Dedifferentiated amniotic fluid mesenchymal stem cell (primary cell): ENCODE data around the gene AFF2.

Experiments
- DNase-seq: peaks from one replicate; pipeline ENCODE4 v3.0.0-alpha.2; 2016; ENCODE audit errors: extremely low spot score

Gene AFF2

GRCh38 chrX:148536961-148537360 is 36.5 kb downstream of the AFF2 start:
- no peak for DNase-seq

GRCh38 chrX:148537556-148538182 is 37.3 kb downstream of the AFF2 start:
- DNase-seq, result no peak

DNA sequence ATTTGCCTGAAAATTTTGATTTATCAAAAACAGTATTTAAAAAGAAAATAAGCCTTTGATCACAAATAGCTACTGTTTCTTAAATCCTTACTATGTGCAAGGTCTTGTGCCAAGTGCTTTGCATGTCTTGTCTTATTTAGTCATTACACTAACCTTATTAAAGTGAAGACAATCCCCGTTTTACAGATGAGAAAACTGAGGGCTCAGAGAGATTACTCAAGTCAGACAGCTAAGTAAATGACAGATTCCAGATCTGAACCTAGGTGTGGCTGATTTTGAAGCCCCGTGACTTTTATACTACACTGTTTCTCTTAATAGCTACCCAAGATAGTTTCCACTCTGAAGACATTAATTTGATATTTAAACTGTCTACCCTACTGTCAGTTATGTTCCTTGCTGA is 38.2 kb downstream of the AFF2 start:
- no peak for DNase-seq

DNA sequence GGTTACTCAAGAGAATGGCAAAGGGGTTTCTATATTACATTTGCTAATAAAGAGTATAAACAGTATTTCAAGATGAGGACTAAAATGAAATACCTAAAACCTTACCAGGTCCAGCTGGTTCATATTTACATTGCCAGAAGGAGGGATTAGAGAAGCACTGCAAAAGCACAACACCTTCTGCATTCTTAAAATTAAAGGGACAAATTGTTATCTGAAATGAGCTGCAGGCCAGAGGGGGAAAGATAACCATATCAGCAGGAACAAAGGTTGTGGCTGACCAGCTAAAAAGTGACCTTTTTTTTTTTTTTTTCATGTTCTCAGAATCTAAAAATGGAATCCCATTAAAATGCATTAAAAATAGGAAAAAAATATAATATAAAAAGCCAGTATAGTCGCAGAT is 39.7 kb downstream of the AFF2 start:
- no peak for DNase-seq

GRCh38 chrX:148540671-148541583 is 40.5 kb downstream of the AFF2 start:
- DNase-seq, result no peak

DNA sequence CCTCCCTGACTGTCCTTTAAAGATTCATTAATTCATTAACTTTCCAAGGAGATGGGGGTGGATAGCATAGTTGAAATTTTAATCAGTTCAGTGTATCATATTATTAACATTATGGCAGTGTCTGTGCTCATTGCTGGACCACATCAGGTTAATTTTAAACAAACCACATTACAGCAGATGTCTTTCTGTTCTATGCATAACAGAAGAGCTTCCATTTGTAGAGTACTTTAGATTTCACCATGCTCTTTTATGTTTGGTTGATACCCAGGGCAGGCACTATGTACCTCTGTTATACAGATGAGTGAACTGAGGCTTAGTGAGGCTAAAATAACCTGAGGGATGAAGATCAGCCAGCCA is 41.1 kb downstream of the AFF2 start:
- DNase-seq, result no peak

DNA sequence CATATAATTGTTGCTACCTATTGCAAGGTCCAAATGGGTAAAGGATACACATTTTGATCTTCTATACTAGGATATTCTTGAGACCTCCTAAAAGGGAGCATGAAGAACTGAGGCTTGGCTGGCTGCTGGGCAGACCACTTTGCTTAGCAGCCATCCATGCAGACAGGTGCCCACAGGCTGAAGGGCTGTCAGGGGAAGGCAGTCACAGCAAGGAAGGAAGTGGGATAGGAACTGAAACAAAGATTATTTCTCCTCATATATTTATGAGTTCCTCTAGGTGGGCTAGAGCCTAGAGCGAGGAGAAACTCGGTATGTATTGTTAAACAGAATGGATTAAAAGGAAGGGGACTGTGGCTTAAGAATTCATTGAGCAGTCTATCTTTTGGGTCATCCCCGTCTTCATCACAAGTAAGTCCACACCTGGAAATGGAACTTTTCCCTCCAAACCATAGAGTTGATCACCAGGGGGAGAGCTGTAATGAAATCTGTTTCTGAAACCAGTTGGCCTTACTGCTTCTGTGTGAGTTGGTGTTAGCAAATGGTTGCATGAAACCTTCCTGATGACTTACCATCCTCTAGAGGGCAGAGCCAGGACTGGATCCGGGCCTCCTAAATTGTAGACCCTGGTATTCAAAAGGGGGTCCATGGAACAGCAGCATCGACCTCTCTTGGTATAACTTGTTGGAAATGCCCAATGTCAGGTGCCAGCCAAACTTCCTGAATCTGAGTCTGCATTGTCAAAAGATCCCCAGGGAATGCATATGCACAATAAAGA is 42.3 kb downstream of the AFF2 start:
- no peak for DNase-seq

DNA sequence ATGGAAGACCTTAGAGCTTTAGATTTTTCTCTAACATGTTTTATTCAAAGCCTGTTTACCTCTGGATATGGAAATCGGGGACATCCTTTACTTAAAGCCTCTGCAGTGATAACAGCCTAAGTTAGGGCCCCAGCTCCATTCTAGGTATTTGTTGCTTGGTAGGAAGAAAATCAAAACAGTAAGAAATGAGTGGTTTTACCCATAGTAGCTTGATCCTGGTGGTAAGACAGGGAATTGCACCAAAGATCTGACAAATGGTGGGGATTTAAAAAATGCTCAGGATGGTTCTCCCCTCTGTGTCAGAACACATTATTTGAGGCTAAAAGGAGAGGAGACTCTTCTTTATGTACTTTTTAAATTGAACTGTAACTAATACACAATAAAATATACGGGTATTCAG is 52.4 kb downstream of the AFF2 start:
- DNase-seq, result no peak

DNA sequence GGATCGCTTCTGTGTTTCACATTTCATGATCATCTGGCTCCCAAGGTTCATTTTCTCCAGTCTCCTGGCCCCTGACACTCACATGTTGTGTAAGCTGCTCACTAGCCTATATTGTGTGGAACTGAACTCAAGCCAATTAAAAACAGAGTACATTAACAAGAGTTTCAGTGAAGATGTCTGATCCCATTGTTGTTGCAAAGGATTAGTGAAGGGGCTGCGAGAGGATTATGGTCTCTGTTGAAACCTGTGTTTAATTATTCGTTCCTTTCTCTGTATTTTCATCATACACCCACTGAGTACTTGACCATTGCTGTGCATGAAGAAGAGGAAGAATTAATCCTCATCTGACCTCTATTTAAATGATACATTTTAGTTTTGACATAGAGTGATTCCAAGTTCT is 54.7 kb downstream of the AFF2 start:
- no peak for DNase-seq

GRCh38 chrX:148555571-148556243 is 55.3 kb downstream of the AFF2 start:
- no peak for DNase-seq

GRCh38 chrX:148556498-148556897 is 56.1 kb downstream of the AFF2 start:
- no peak for DNase-seq

GRCh38 chrX:148562846-148563245 is 62.4 kb downstream of the AFF2 start:
- no peak for DNase-seq

DNA sequence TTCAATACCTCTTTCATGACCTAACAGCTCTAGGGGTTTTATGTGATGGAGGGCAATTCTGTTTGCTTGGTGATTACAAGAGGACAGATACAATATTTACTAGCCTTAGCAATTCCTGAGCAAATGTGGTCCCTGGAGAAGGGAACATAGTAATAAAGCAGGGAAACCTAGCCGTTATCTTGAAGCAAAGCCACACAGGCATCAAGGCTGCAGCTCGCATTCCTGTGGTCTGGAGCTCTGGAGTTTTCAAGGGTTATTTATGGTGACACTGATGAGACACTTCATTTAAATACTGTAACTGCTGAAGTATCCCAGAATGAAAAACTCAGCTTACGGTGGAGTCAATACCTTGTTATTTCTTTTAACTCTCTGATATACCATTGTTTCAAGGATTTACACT is 66.8 kb downstream of the AFF2 start:
- no peak for DNase-seq

GRCh38 chrX:148567779-148568178 is 67.4 kb downstream of the AFF2 start:
- DNase-seq, result no peak

- no peak for DNase-seq
Observed at GRCh38 chrX:148568763-148569162, 68.3 kb downstream of the AFF2 start.

DNA sequence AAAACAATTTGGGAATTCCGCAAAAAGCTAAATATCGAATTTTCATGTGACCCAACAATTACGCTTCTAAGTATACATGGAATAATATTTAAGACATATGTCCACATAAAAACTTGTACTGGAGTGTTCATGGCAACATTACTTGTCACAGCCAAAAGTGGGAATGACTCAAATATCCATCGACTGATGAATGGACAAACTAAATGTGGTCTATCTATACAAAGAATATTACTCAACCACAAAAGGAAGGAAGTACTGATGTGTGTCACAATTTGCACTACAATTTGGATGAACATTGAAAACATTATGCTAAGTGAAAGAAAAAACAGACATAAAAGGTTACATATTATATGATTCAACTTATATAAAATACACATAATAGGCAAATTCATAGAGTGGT is 71.9 kb downstream of the AFF2 start:
- DNase-seq, result no peak

GRCh38 chrX:148573119-148573518 is 72.7 kb downstream of the AFF2 start:
- DNase-seq, result no peak

- no peak for DNase-seq
Observed at GRCh38 chrX:148574237-148574973, 74.0 kb downstream of the AFF2 start.

GRCh38 chrX:148576396-148576795 is 76.0 kb downstream of the AFF2 start:
- no peak for DNase-seq

GRCh38 chrX:148577741-148578140 is 77.3 kb downstream of the AFF2 start:
- DNase-seq, result no peak

GRCh38 chrX:148580016-148580415 is 79.6 kb downstream of the AFF2 start:
- DNase-seq, result no peak
